NCI-H526 (cell line): Measurements from ENCODE around the gene TPD52L2.
"Not testable (repeated sequence)": the region's sequence is repeated elsewhere in the genome, so short reads cannot be mapped to it uniquely, and the experiment has no call there.

ENCODE experiments used
- DNase-seq, 2 experiments: peaks; one replicate each; lab custom pipeline; 2025; lab: John Stamatoyannopoulos, UW

The TPD52L2 gene

DNA sequence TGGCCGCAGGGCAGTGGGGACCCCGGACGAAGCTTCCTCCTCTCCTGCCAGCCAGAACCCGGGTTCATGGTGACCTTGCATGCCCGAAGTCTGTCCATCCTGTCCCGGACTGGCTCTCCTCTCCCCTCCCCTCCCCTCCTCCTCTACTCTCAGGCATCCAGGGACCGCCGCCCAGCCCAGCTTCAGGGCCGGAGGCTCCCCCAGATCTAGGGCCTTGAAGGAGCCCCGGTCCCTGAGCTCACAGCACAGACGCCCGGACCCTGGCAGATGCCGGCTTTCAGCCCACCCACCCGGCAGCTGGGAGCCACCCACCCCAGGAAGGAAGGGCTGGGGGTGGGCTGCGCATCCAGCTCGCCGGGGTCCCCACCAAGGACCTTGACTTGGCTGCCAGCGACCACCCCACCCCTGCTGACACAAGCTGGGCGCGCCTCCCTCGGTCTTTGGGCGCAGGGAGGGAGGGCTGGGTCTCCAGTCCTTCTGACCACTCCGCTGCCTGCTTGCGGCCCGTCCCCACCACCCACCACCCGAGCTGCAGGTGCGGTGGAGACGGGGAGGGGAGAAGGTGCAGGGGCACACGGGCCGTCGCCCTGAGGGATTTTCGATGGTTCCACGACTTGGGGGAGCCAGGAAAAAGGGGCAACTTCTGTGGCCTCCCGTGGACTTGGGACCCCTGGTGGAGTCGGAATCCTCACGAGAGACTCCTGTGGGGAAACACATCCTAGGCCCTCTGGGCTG, 9.5 kb upstream of the TPD52L2 start:
- DNase-seq: no peak

GRCh38 chr20:63856098-63856511, 9.0 kb upstream of the TPD52L2 start:
- DNase-seq: no peak

GRCh38 chr20:63857764-63858392, 7.2 kb upstream of the TPD52L2 start:
- DNase-seq: no peak

DNA sequence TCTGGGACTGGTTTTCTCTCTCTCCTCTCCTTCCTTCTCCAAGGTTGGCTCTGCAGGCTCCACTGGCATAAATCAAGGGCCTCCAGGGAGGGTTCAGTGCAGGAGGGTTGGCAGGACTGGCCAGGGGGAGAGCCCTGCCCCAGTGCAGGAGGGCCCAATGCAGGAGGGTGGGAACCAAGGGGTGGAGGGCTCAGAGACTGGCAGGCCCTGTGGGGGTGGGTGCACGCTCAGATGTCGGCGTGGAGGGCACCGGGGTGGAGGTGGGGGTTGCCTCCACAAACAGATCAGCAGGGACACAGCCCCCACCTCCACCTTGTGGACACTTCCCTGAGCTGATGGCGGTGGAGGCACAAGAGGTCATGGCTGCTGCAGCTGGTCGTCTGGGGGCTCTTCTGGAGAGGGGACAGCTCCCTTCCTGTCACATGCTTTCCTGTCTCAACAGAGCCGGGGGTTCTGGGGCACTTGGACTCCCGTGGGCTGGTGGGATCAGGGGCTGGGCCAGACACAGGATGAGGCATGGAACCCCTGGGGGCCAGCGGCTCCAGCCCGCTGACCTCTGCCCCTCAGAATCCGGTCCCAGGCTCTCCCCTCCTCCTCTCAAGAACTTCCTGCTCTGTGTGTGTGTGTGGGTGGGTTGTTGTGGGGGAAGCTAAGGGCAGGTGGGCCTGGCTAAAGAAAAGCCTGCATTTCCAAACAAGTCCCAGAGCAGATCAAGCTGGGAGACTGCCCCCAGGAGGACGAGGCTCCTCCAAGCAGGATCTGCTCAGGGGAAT, 6.5 kb upstream of the TPD52L2 start:
- DNase-seq: no peak

- no peak for DNase-seq
Observed at GRCh38 chr20:63859166-63859699, 5.8 kb upstream of the TPD52L2 start.

- no peak for DNase-seq
Observed at GRCh38 chr20:63860325-63861051, 4.6 kb upstream of the TPD52L2 start.

- no peak for DNase-seq
Observed at GRCh38 chr20:63861365-63861934, 3.6 kb upstream of the TPD52L2 start, which contains the start of gene ABHD16B. ABHD16B (plus strand) TSS chr20:63861498; CDS start chr20:63861541, 43 bp downstream.

DNA sequence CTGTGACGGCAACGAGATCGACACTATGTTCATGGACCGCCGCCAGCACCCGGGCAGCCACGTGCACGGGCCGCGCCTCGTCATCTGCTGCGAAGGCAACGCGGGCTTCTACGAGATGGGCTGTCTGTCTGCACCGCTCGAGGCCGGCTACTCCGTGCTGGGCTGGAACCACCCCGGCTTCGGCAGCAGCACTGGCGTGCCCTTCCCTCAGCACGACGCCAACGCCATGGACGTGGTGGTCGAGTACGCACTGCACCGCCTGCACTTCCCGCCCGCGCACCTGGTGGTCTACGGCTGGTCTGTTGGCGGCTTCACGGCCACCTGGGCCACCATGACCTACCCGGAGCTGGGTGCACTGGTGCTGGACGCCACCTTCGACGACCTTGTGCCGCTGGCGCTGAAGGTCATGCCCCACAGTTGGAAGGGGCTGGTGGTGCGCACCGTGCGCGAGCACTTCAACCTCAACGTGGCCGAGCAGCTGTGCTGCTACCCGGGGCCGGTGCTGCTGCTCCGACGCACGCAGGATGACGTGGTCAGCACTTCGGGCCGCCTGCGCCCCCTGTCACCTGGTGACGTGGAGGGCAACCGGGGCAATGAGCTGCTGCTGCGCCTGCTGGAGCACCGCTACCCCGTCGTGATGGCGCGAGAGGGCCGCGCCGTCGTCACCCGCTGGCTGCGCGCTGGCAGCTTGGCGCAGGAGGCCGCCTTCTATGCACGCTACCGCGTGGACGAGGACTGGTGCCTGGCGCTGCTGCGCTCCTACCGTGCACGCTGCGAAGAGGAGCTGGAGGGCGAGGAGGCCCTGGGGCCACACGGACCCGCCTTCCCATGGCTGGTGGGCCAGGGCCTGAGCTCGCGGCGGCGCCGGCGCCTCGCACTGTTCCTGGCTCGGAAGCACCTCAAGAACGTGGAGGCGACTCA, 2.8 kb upstream of the TPD52L2 start:
- no peak for DNase-seq

- no peak for DNase-seq
Observed at GRCh38 chr20:63863021-63863797, 1.9 kb upstream of the TPD52L2 start.

- peak; percentile 75 to 91 for DNase-seq
Observed at GRCh38 chr20:63863798-63864544, 1.1 kb upstream of the TPD52L2 start.

GRCh38 chr20:63864545-63864977, 509 bp upstream of the TPD52L2 start:
- DNase-seq: no peak

- DNase-seq: not testable (repeated sequence)
Observed at GRCh38 chr20:63867042-63867441, 2.0 kb downstream of the TPD52L2 start.

DNA sequence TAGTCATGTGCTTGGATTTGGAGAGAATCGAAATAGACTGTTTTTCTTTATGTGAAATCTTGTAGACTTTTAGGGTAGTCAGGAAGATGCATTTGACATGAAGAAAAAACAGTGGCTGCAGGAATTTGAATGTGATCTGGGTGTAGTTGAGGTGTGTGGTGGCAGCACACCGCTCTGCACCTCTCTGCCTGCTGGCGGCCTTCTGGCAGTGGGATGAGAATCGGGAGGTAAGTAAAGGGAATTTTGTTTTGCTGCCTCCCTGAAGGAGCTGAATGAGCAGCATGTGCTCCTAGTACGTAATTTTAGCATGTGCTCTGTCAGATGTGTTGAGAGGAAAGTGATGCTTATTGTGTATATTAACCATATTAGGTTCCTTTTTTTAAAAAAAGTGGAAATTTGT, 3.2 kb downstream of the TPD52L2 start:
- DNase-seq: no peak

GRCh38 chr20:63873477-63873971, 8.5 kb downstream of the TPD52L2 start:
- DNase-seq: no peak

DNA sequence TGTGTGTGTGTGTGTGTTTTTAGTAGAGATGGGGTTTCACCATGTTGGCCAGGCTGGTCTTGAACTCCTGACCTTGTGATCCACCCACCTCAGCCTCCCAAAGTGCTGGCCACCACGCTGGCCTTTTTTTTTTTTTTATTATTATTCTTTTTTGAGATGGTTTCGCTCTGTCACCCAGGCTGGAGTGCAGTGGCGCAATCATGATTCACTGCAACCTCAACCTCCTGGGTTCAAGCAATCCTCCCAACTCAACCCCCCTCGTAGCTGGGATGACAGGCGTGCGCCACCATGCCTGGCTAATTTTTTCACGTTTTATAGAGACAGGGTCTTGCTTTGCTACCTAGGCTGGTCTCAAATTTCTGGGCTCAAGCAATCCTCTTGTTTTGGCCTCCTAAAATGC, 9.2 kb downstream of the TPD52L2 start:
- not testable (repeated sequence) for DNase-seq

- DNase-seq: no peak
Observed at GRCh38 chr20:63876489-63877036, 11.5 kb downstream of the TPD52L2 start.

DNA sequence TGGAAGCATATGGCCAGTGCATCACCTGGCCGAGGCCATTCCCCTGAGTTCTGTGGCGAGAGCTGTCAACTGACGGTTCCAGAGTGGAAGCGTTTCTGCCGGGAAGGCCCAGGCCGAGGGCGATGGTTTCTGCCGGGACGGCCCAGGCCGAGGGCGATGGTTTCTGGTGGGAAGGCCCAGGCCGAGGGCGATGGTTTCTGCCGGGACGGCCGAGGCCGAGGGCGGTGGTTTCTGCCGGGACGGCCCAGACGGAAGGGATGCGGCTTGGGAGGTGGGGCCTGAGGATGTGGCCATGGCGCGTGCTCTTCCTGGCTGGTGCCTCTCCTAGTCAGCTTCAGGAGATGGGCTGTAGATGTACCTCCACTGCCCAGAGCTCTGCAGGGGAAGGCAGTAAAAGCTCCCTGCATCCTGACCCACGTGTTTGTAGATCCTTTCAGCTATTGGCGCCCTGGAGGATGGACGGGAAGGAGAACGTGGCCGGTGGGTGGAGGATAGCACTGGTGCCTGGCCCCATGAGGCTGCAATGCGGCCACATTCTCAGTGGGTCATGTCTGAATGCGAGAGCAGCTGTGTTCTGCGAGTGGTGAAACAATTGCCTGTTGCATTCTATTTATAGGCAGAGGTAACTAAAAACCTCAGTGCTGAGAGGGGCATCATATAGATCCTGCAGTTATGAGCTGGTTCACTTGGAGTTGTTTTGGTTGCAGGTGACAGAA, 12.8 kb downstream of the TPD52L2 start:
- DNase-seq: no peak
